SK-N-SH (cell line): ENCODE data around the gene ESYT3. TPM values are rescaled to one million over a fixed set of nuclear protein-coding genes. Genes with fewer than 3 reads are reported as not detected.

Experiments used
- CTCF ChIA-PET: fragments of 300-600, 350-600 bp; formaldehyde crosslinking; extraction: SDS; loops from one replicate; lab custom pipeline; 2021; lab: Yijun Ruan, JAX
- POLR2A ChIA-PET: fragments of 350-600 bp; sonication (Branson Sonifier 250); formaldehyde crosslinking; extraction: SDS; loops from one replicate; lab custom pipeline; 2020; ENCODE audit warnings: antibody characterized with exemption, inconsistent platforms; lab: Yijun Ruan, JAX
- DNase-seq: peaks from one replicate; pipeline ENCODE4 v3.0.0; 2012
- H2AFZ ChIP-seq: fragments of 200-600 bp; sonication (generic); 2 replicates; pipeline ENCODE4 v1.8.1; 2016; ENCODE audit warnings: antibody characterized with exemption, mild to moderate bottlenecking, low read depth
- H3F3A ChIP-seq: fragments of 200-600 bp; sonication (generic); replicated peaks from 2 replicates; pipeline ENCODE3; 2016; ENCODE audit warnings: antibody characterized with exemption, mild to moderate bottlenecking; ENCODE audit not compliant: insufficient read depth
- H3K27ac ChIP-seq, 2 experiments: fragments of 200-500 bp in 1 of 2; fragments of 200-600 bp in 1 of 2; sonication (Bioruptor generic) in 1 of 2; sonication (generic), shearing (Covaris generic) in 1 of 2; 2 replicates each; pipeline versions ENCODE4 v1.5.1 to v1.6.1; 2014 to 2016; ENCODE audit warnings: low read depth in 2 of 2, inconsistent platforms in 1 of 2, low read length in 1 of 2, mild to moderate bottlenecking in 1 of 2, mixed read lengths in 1 of 2
- H3K27me3 ChIP-seq: fragments of 200-600 bp; sonication (generic), shearing (Covaris generic); 2 replicates; pipeline ENCODE4 v1.6.1; 2016; ENCODE audit warnings: mixed run types; ENCODE audit not compliant: insufficient read depth
- H3K36me3 ChIP-seq, 2 experiments: fragments of 200-500 bp in 1 of 2; fragments of 200-600 bp in 1 of 2; sonication (Bioruptor generic) in 1 of 2; sonication (generic) in 1 of 2; replicated peaks in 1 of 2; 2 replicates each; pipeline versions ENCODE3 to v1.5.1; 2014 to 2016; ENCODE audit warnings: low read length in 1 of 2, mild to moderate bottlenecking in 1 of 2; ENCODE audit not compliant: insufficient read depth in 2 of 2, control insufficient read depth in 1 of 2
- H3K4me1 ChIP-seq, 2 experiments: fragments of 200-500 bp in 1 of 2; fragments of 200-600 bp in 1 of 2; sonication (Bioruptor generic) in 1 of 2; sonication (generic), shearing (Covaris generic) in 1 of 2; 2 replicates each; pipeline versions ENCODE4 v1.5.1 to v1.6.1; 2014 to 2016; ENCODE audit warnings: low read depth in 1 of 2, low read length in 1 of 2, mixed run types in 1 of 2; ENCODE audit not compliant: insufficient read depth in 2 of 2, control insufficient read depth in 1 of 2
- H3K4me2 ChIP-seq: fragments of 200-600 bp; sonication (generic), shearing (Covaris generic); 2 replicates; pipeline ENCODE4 v1.6.1; 2017; ENCODE audit warnings: mixed run types
- H3K4me3 ChIP-seq, 2 experiments: fragments of 200-500 bp in 1 of 2; fragments of 200-600 bp in 1 of 2; sonication (Bioruptor generic) in 1 of 2; sonication (generic), shearing (Covaris generic) in 1 of 2; 2 replicates each; pipeline versions ENCODE4 v1.5.1 to v1.8.1; 2014 to 2016; ENCODE audit warnings: low read depth in 2 of 2, inconsistent platforms in 1 of 2, low read length in 1 of 2, mild to moderate bottlenecking in 1 of 2, mixed read lengths in 1 of 2, moderate library complexity in 1 of 2
- H3K79me2 ChIP-seq: fragments of 200-600 bp; sonication (generic); 2 replicates; pipeline ENCODE4 v1.8.1; 2017; ENCODE audit warnings: mild to moderate bottlenecking; ENCODE audit not compliant: insufficient read depth
- H3K9ac ChIP-seq: fragments of 200-600 bp; sonication (generic); 2 replicates; pipeline ENCODE4 v1.6.1; 2017; ENCODE audit warnings: mixed run types
- H3K9me2 ChIP-seq: fragments of 200-600 bp; sonication (generic); 2 replicates; pipeline ENCODE4 v1.6.1; 2017; ENCODE audit warnings: mixed run types
- H3K9me3 ChIP-seq: fragments of 200-600 bp; sonication (generic); 2 replicates; pipeline ENCODE4 v1.6.1; 2017; ENCODE audit warnings: mixed run types, mild to moderate bottlenecking, moderate library complexity
- H4K20me1 ChIP-seq: fragments of 200-600 bp; sonication (generic); 2 replicates; pipeline ENCODE4 v1.6.1; 2017; ENCODE audit warnings: mild to moderate bottlenecking, mixed run types; ENCODE audit not compliant: insufficient read depth
- CHD2 ChIP-seq: fragments of 150-350 bp; IDR thresholded peaks from 2 replicates; pipeline ENCODE4 v1.6.1; 2018; ENCODE audit warnings: low read length; ENCODE audit not compliant: partially characterized antibody
- ELF1 ChIP-seq: IDR thresholded peaks from 2 replicates; pipeline ENCODE4 v1.4.0; 2012
- EP300 ChIP-seq, 2 experiments: IDR thresholded peaks; 2 replicates each; pipeline versions ENCODE4 v1.4.0 to v1.6.1; 2012; ENCODE audit warnings: borderline replicate concordance in 1 of 2, low read depth in 1 of 2, low read length in 1 of 2
- FOSL2 ChIP-seq: IDR thresholded peaks from 2 replicates; pipeline ENCODE4 v1.4.0; 2012; ENCODE audit warnings: low read depth, mild to moderate bottlenecking, moderate library complexity, borderline replicate concordance
- FOXJ3 ChIP-seq: sonication (generic); formaldehyde crosslinking; IDR thresholded peaks from 2 replicates; pipeline ENCODE4 v1.5.1; 2020; ENCODE audit warnings: mild to moderate bottlenecking, missing genetic modification reagents
- GATA2 ChIP-seq: sonication (generic); formaldehyde crosslinking; IDR thresholded peaks from 2 replicates; pipeline ENCODE4 v1.5.0; 2020; ENCODE audit warnings: mild to moderate bottlenecking, missing genetic modification reagents
- MEF2A ChIP-seq: IDR thresholded peaks from 2 replicates; pipeline ENCODE4 v1.4.0; 2012; ENCODE audit warnings: low read depth, borderline replicate concordance
- MXI1 ChIP-seq: IDR thresholded peaks from 2 replicates; pipeline ENCODE4 v1.6.1; 2012; ENCODE audit warnings: mild to moderate bottlenecking, low read depth, low read length, improper control_type of control experiment
- NRF1 ChIP-seq: IDR thresholded peaks from 2 replicates; pipeline ENCODE4 v1.6.1; 2012; ENCODE audit warnings: low read depth, mild to moderate bottlenecking, low read length
- PBX3 ChIP-seq: IDR thresholded peaks from 2 replicates; pipeline ENCODE4; 2012
- POLR2AphosphoS5 ChIP-seq: IDR thresholded peaks from 2 replicates; pipeline ENCODE4 v1.6.1; 2012; ENCODE audit warnings: low read depth, low read length
- RFX5 ChIP-seq: IDR thresholded peaks from 2 replicates; pipeline ENCODE4 v1.6.1; 2012; ENCODE audit warnings: mild to moderate bottlenecking, improper control_type of control experiment, low read length
- SIN3A ChIP-seq: IDR thresholded peaks from 2 replicates; pipeline ENCODE4 v1.6.1; 2012; ENCODE audit warnings: low read depth, mild to moderate bottlenecking, low read length, moderate library complexity, borderline replicate concordance
- SMC3 ChIP-seq: IDR thresholded peaks from 2 replicates; pipeline ENCODE4 v1.6.1; 2012; ENCODE audit warnings: low read depth, low read length, improper control_type of control experiment
- TAF1 ChIP-seq: IDR thresholded peaks from 2 replicates; pipeline ENCODE4 v1.6.1; 2012; ENCODE audit warnings: low read depth, mild to moderate bottlenecking, low read length, moderate library complexity, borderline replicate concordance
- TCF12 ChIP-seq: IDR thresholded peaks from 2 replicates; pipeline ENCODE4 v1.4.0; 2012
- TEAD4 ChIP-seq: IDR thresholded peaks from 2 replicates; pipeline ENCODE4 v1.4.0; 2012; ENCODE audit warnings: mild to moderate bottlenecking, borderline replicate concordance; ENCODE audit not compliant: insufficient read depth
- YY1 ChIP-seq: IDR thresholded peaks from 2 replicates; pipeline ENCODE4 v1.4.0; 2012; ENCODE audit warnings: low read depth, mild to moderate bottlenecking
- ZBTB33 ChIP-seq: IDR thresholded peaks from 2 replicates; pipeline ENCODE4 v1.4.0; 2012; ENCODE audit warnings: low read depth, borderline replicate concordance
- WGBS: methylation state at CpG from one replicate; pipeline ENCODE4 v1.1.6; 2017; ENCODE audit warnings: low lambda C conversion rate; 5-methylcytosine and 5-hydroxymethylcytosine counted together
- polyA plus RNA-seq, 3 experiments: library from polyadenylated mRNA; depleted of rRNA; stranded (reverse); fragments of >200 nt; gene quantifications; 2 replicates each; pipeline ENCODE4 v1.2.3, GENCODE V29; 2012

Gene ESYT3
- polyA plus RNA-seq, 1 of the 3 experiments (the other 2 are of a cell fraction), result 0.33 TPM

- Histone ChIP-seq H3K79me2 (no peaks in the 10 kb centered on the region; the same call in 1 of the 2 replicates), H2AFZ (no peak overlapping the region), H3K36me3 (peaks cover 0 to 14% of the 10 kb centered on the region in 2 experiments), H3F3A (no peaks in the 10 kb centered on the region), H3K4me1 (no peaks in the 10 kb centered on the region), H3K9ac (no peak overlapping the region), H3K27me3 (no peaks in the 10 kb centered on the region), H3K4me3 (no peak overlapping the region), H3K27ac (no peak overlapping the region), H3K9me3 (no peaks in the 10 kb centered on the region), H3K9me2 (no peaks in the 10 kb centered on the region), H3K4me2 (no peak overlapping the region), H4K20me1 (no peaks in the 10 kb centered on the region)
- ChIA-PET POLR2A (no interaction called here), CTCF (interaction anchor here (11.5 kb wide), 1 partner anchor 19 kb away, joined by 69 read pairs; no protein-coding TSS in a partner anchor)
- no peak for TF ChIP-seq SIN3A
- WGBS, result 92% methylated on average over 8 of the region's 11 CpGs
- DNase-seq, result no peak
Observed at GRCh38 chr3:138398791-138399575, 35.4 kb upstream of the ESYT3 start.

GRCh38 chr3:138399766-138400165, 34.6 kb upstream of the ESYT3 start:
- Histone ChIP-seq H3K4me3 (no peak overlapping the region), H3K27me3 (no peaks in the 10 kb centered on the region), H3K4me2 (no peak overlapping the region)
- POLR2A ChIA-PET, result no interaction called here
- whole genome bisulfite sequencing, result 83% methylated on average over 9 of the region's 10 CpGs
- TF ChIP-seq SMC3 (no peak), FOXJ3 (CRISPR knock-in tag) (no peak), CHD2 (no peak), TCF12 (no peak), ELF1 (no peak), TAF1 (no peak), MXI1 (no peak)
- TF ChIP-seq, all 33 proteins: peak for 0
- no peaks in the 10 kb centered on the region for H3K79me2 ChIP-seq
- H3K36me3 ChIP-seq, result peaks cover 0 to 21% of the 10 kb centered on the region in 2 experiments
- no peak overlapping the region for H2AFZ ChIP-seq
- H3K4me1 ChIP-seq, result no peaks in the 10 kb centered on the region
- H4K20me1 ChIP-seq, result no peaks in the 10 kb centered on the region
- no peak overlapping the region for H3K27ac ChIP-seq
- no peak for DNase-seq
- H3K9me2 ChIP-seq, result no peaks in the 10 kb centered on the region
- CTCF ChIA-PET, result interaction anchor here (0.7 to 11.5 kb wide), 2 partner anchors 18 to 648 kb away, joined by 3 to 69 read pairs; no protein-coding TSS in a partner anchor
- H3K9me3 ChIP-seq, result no peaks in the 10 kb centered on the region
- no peaks in the 10 kb centered on the region for H3F3A ChIP-seq
- no peak overlapping the region for H3K9ac ChIP-seq

GRCh38 chr3:138400651-138401070, 33.8 kb upstream of the ESYT3 start:
- H3F3A ChIP-seq, result no peaks in the 10 kb centered on the region
- H3K79me2 ChIP-seq, result no peaks in the 10 kb centered on the region
- no peak overlapping the region for H3K4me2 ChIP-seq
- no peak overlapping the region for H3K4me3 ChIP-seq
- WGBS, result 97% methylated on average over 2 of the region's 2 CpGs
- no peak overlapping the region for H3K9ac ChIP-seq
- H3K27ac ChIP-seq, result no peak overlapping the region
- POLR2A ChIA-PET, result no interaction called here
- no peaks in the 10 kb centered on the region for H3K9me3 ChIP-seq
- H3K4me1 ChIP-seq, result no peaks in the 10 kb centered on the region
- peaks cover 0 to 21% of the 10 kb centered on the region in 2 experiments for H3K36me3 ChIP-seq
- H4K20me1 ChIP-seq, result no peaks in the 10 kb centered on the region
- no peak overlapping the region for H2AFZ ChIP-seq
- DNase-seq, result no peak
- no peaks in the 10 kb centered on the region for H3K9me2 ChIP-seq
- CTCF ChIA-PET, result interaction anchor here (0.7 to 11.5 kb wide), 3 partner anchors 12 to 68 kb away, joined by 3 to 69 read pairs (median 3); no protein-coding TSS in a partner anchor
- H3K27me3 ChIP-seq, result no peaks in the 10 kb centered on the region
- TF ChIP-seq MXI1 (no peak), YY1 (no peak), CHD2 (no peak), NRF1 (no peak), FOSL2 (no peak), RFX5 (no peak), SIN3A (no peak), ZBTB33 (no peak), SMC3 (no peak), POLR2AphosphoS5 (no peak), MEF2A (no peak), GATA2 (no peak), PBX3 (no peak), TEAD4 (no peak), EP300 (IDR thresholded peaks at IDR 0.05; ENCODE audit: borderline replicate concordance in 1 of 2, low read depth in 1 of 2, low read length in 1 of 2) (no peak)
